GM21526 (cell line): ENCODE measurements around the gene ERBB4.

Experiments used
- ATAC-seq: cut with Tn5 transposase; IDR thresholded peaks from one replicate; pipeline ENCODE4 v1.9.1; 2021; ENCODE audit warnings: moderate library complexity; ENCODE audit not compliant: unreplicated experiment, low FRiP score

The ERBB4 gene

DNA sequence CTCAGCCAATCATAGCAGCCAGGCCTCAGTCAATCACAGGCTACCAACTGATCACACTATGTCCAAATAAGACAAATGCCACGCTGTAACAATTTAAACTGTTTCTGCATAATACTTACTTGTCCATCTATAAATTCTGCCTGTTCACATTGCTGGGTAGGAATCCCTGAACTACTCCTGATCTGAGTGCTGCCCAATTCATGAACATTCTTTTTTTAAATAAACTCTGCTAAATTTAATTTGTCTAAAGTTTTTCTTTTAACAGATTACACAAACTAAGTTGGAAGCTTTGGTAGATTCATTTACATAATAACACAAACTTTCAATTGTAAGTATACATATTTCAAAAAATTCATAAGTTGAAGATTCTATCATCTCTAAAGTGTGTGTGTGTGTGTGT, 583.0 kb downstream of the ERBB4 start:
- ATAC-seq: no peak

DNA sequence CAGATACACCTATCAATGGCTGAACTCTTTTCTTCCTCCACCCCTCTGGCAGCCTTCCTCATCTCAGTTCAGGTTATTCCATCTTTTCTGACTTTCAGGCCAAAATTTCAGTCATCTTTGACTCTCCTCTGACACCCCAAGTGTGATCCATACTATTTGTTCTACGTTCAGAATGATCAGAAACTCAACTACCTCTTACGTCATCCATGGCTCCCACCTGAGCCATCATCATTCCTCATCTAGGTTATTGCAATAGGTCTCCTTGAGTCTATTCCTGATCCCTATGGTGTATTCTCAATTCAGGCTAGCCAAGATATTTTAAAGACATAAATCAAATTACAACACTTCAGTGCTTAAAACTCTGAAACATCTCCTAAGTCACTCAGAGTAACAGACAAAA, 589.7 kb downstream of the ERBB4 start:
- ATAC-seq: no peak

DNA sequence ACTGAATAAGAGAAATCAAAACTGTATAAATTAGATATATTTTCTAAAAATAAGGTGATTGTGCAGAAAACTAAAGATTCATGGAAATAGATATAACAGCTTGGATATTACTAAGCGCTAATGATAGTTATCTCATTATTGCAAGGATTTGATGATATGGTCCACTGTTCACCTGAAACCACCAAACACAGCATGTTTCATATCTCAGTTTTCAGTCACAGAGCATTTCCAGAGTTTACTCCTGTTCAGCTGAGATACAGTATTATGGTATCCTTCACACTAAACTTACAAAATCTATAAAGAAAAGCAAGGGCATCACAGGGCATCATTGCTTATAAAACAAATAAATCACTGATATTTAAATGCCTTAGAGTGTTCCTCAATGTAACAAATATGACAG, 591.6 kb downstream of the ERBB4 start:
- peak; percentile 59 for ATAC-seq

DNA sequence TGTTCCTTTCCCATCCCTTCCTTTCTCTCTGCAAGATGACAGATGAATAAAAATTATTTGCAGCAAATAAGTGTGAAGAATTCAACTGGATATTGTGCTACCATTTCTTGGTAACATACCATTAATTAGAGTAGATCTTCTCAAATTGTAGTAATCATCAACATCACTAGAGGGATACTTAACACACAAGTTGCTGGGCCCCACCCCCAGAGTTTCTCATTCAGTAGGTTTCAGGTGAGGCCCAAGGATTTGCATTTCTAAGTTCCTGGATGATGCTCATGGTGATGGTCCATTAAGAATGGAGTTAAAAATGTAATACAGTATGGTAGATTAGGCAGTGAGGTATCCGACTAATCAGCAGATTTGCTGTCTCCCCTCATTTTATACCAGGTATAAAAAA, 594.0 kb downstream of the ERBB4 start:
- ATAC-seq: peak; percentile 94

DNA sequence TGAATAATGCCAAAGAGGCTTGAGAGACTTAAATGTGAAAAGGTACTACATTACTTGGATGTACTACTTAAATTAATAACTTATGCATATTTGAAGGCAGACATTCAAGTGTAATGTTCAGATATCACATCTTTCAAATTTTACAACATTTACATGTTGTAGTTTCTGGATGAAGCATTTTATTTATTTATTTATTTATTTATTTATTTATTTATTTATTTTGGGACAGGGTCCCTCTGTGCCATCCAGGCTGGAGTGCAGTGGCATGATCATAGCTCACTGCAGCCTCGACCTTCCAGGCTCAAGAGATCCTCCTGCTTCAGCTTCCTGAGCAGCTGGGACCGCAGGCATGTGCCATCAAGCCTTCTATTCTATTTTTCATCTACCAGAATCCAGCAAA, 596.4 kb downstream of the ERBB4 start:
- ATAC-seq: no peak

DNA sequence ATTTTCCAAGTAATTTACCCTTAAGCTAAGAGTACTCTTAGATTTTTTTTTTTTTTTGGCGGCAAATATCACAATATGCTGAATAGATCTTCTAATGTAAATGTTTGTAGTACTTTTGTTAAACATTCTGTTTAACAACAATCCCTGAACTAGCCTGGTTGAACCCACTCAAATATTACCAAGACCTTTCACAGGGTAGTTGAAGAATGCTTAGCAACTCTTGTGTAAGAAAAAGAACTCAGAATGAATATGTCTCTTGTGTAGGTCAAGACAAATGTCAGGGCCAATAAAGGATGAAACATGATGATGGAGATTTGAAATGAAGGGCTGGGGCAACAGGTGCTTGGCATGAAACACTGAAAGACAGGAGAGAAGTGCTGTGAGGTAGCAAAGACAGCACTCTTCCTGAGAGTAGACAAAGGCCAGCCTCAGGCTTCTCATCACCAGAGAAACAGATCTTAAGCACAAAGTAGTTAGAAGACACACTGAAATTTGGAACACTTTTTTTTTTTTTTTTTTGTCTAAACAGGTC, 597.3 kb downstream of the ERBB4 start:
- ATAC-seq: no peak

DNA sequence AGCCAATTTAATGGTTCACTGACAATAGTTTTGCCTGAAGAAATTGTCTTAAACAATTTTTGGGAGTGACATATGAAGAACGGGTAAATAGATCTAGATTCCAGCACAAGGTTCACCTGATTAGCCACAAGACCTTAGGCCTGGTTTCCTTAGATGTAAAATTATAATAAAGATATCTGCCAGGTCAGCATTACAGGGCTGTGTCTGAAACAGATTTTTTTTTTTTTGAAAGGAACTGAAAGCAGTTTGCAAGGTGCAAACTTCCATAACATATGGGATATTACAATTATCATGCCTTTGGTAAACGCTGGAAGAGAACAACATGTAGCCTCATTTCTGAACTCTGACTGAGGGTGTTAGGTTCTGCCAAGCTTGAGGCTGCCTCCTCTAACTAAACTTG, 599.4 kb downstream of the ERBB4 start:
- no peak for ATAC-seq

DNA sequence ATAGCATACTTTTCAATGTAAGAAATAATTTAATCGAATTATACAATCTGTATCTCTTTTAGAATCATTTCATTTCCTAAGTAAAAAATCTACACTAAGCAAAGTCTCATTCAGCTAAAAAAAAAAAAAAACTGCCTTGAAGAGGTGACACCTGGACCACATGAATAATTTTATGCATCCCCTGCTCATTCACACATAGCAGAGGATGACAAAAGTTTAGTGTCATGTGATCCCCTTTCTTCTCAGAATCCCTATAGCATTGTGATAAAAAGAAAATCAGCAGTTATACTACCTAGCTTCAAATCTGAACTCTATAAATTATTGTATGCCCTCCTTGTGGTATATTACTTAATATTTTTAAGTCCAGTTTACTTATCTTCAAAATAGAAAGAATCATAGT, 603.8 kb downstream of the ERBB4 start:
- ATAC-seq: no peak

DNA sequence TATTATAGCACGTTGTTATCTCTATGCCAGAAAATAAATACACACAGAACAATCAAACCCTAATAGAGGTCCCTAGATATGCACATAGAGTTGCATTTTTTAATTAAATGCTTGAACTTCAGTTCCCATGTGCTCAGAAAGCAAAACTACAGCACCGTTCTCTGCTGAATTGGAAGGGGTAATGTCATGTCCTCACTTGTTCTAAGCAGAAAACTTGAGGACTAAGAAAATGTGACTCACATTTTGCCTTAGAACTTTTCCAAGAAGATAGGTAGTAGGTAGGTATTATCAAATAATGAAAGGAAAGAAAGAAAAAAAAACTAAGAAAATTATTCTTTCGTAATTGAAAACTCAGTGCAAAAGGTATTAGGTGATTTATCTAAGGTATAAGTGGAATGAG, 607.3 kb downstream of the ERBB4 start:
- ATAC-seq: no peak

DNA sequence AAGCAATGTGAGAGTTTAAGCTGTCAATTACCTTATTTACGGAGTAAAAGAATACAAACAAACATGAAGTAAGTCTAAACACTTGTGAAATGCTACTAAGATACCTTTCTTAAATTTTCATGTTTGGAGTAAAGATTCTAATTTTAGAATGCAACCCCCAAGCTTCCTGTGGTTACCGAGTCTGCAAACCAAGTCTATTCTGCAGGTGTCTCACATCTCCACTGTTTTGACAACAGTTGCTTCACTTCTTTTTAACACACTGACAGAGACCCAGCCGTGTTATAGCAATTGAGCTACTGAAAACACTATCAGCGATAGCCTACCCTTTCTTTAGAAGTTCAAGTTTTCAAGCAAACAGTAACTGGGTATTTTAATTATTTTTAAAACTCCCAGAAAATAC, 608.3 kb downstream of the ERBB4 start:
- peak; percentile 95 for ATAC-seq

DNA sequence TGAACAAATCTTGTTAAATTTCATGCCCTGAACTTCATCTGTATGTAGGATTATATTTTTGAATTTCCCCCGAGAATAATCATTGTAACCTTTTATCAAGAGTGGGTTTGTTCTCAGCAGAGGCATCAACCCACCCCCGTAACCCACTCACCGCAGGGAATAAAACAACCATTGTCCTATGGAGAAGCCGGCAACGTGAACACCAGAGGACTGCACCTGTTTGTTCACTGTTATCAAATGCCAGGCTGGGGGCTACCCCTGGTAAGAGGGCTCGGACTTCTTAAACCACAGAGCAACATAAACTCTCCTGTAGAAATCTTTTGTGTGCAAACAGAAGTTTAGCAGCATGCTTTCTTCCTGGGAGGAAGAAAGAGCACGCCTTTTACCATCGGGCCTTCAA, 610.4 kb downstream of the ERBB4 start:
- no peak for ATAC-seq

DNA sequence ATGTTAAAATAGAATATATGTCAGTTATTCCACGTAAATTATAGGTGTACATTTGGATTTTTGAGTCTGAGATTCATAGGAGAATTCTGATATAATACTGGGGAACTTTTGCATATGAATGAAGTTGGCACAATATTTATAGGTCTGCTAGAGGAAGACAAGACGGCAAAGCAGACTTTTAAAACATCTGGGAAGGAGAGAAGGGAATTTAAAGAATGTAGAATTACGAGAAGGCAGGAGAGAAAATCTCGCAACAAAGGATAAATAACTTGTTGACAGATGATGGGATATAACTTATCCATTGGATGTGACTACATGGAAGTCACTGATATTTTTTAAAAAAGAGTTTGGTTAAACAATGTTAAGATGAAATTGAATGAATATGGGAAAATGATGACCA, 615.6 kb downstream of the ERBB4 start:
- ATAC-seq: no peak

DNA sequence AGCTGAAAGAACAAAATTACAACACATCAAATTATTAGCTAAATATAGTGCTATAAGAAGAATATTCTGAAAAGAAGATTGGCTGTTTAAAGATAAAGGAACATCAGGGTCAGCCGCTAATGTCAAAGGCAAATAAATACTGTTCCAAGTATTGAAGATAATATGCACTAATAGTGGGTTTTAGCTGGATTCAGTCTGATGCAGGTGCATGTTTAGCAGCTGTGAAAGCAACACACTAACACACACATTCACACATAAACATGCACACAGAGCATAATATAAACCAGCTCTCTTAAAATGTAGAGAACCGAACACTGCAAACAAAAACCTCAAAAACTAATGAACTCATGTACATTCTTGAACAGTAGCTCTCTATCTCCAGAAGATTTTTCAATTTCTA, 634.6 kb downstream of the ERBB4 start:
- no peak for ATAC-seq

DNA sequence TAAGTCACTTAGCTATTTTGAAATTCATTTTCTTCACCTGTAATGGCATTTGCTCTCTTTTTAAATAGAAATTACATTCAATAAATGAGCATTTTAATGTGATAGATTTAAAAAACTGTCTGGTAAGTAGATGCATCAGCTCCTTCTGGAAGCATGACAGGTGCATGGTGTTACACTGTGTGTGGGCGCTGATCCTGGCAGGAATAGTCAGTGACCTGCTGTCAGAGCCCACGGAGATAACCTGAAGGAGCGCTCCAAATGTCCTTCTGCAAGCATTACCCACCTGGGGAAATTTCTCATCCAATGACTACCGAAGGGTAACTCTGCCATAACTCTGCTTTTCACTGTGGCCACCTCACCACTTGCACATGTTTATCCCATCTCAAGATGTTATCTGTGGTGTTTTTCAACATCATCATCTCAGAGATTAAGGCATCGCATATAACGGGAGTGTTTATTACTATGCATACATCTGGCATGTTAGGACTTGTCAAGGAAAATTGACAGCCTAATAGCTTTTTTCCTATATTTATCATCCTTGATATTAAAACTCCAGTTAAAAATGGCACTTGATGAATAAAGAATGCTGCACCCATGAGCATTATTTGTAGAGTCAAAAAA, 637.3 kb downstream of the ERBB4 start:
- ATAC-seq: no peak

DNA sequence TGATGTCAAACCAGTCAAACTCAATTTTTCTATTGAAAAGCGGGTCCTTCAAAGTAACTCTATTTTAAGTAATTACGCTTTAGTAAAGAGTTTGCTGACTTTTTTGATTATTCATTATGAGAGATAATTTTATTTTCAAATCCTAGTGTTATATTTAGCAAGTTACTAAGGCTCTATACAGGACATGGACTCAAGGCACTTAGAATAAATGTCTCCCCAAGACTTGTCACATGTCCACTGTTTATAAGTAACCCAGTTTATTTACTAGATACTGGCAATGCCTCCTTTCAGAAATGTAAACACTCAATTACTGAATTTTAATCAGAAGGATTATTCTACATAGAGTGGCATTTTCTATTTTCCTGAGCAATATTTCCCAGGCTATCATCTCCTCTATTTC, 638.1 kb downstream of the ERBB4 start:
- no peak for ATAC-seq

DNA sequence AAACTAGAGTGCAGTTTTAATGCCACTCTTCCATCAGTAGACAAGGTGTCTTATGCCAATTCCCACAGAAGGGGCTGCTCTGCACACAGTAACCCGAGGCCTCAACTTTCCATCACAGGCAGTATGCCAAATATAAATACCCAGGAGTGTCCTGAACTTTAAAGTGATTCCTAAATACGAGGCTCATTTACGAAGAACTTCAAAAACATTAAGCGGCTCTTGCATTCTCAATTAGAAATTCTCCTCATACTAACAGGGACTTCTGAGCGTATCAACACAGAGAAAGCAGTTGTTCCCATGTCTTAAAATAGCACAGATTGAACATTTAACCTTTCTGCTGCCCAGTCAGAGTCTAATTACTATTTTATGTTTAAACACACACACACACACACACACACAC, 638.6 kb downstream of the ERBB4 start:
- ATAC-seq: no peak

DNA sequence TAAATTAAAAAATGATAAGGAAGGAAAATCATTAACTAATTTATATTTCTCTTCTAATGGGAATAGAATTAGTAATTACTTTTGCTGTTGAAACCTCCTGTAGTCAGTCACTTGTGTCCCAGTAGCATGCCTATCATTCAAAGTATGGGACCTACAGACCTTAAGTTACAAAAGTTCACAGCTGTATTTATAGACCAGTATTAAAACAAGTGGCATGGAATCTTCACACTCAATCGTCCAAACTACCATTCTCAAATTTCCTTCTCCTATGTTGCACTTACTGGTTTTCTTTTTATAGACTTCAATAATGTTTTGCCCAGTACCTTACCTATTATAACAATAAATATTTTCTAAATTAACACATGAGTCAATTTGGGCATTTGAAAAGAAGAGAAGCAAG, 639.9 kb downstream of the ERBB4 start:
- ATAC-seq: no peak

DNA sequence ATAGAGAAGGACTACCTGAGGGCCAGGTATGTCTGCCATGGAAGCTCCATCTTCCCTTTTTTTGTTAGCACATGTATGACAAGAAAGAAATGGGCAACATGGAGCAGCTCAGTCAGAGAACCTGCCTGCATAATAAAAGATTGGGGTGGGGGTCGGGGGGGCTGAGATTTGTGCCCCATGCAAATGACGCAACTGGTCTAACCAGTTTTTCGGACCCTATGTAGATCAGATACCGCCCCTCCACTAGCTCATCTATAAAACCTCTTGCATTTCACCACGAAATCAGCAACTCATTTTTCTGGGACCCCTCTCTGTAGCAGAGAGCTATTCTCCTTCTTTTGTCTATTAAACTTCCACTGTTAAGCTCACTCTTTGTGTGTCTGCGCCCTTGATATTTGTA, 657.2 kb downstream of the ERBB4 start:
- no peak for ATAC-seq

DNA sequence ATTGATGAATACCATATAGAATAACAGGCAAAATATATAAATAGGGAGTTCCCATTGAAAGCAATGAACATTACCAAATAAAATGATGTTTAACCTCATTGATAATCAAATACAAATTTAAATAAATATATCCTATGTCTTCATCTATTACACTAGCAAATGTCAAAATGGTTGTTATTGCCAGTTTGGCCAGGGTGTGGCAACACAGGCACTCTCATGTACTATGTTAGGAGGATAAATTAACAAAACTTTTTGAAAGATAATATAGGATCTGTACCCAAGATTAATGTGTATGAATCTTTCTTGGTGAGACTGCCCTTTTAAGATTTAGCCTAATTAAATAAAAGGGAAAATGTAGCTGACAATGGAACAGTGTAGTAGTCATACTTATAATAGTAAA, 659.3 kb downstream of the ERBB4 start:
- ATAC-seq: no peak

DNA sequence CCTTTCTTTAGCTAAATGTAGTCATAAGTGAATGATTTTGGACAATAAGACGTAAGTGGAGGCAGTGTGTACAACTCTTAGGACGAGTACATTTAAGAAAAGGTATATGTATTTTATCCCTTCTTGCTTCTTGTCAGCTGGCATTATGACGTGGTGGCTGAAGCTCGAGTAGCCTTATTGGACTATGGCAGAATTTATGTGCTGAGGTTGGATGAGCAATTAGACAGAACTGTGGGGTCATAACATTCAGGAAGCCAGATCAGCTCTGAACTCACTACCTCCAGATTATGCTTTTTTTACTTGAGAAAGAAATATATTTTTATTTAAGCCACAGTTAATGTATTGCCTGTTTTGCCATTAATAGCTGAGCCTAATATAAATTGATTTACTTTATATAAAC, 661.5 kb downstream of the ERBB4 start:
- no peak for ATAC-seq

DNA sequence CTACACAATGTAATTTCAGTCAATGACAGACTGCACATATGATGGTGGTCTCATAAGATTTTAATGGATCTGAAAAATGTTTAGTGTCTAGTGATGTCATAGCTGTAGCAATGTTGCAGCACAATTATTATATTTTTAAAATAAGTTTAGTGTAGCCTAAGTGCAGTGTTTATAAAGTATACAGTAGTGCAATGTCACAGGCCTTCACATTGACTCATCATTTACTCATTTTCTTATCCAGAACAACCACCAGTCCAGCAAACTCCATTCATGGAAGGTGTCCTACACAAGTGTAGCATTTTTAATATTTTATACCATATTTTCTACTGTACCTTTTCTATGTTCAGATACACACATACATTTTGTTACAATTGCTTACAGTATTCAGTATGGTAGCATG, 663.1 kb downstream of the ERBB4 start:
- no peak for ATAC-seq

DNA sequence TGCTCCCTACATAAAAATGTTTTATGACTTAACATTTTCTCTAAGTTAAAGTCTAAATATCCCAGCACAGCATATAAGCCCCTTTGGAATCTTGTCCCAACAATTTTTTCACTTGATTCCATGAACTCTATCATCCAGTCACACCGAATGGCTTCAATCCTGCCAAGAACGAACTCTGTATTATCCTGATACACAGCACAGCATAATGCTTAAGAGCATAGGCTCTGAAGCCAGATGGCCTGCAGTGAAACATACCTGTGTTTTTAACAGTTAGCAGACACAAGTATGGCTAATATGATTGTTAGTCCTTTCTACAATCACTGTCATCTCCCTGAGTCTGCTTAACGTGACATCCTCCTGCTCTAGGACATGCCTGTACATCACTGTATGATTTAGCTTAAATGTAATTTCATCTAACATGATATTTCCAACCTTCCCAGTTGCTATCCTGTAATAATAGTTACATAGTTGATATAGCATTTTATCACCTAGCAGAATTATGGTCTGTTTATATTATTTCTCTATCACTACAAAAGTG, 669.5 kb downstream of the ERBB4 start:
- no peak for ATAC-seq
